ENCODE data around the gene MYO1B. TPM values are rescaled to one million over a fixed set of nuclear protein-coding genes. Genes with fewer than 3 reads are reported as not detected.

MYO1B gene
- total RNA-seq, 1 experiment from 2014 or later, result 43.2 TPM

GRCh38 chr2:191401287-191401686 is 156.1 kb downstream of the MYO1B start:
- Histone ChIP-seq H3K9ac (ENCODE audit: extremely low read depth, insufficient read length, low read length) (no peak overlapping the region), H4K8ac (replicated peaks; ENCODE audit: insufficient read length, low read depth, low read length) (no peak overlapping the region), H3K4me2 (ENCODE audit: insufficient read depth, insufficient read length, low read length) (no peak overlapping the region), H2AK5ac (ENCODE audit: insufficient read length, low read length) (no peak overlapping the region), H4K91ac (ENCODE audit: insufficient read length, low read depth, low read length) (no peak overlapping the region), H3K23ac (ENCODE audit: insufficient read length, low read depth, low read length) (no peak overlapping the region), H3K9me3 (ENCODE audit: control insufficient read depth, low read depth, low read length) (no peaks in the 10 kb centered on the region), H3K4ac (ENCODE audit: low read depth, low read length) (no peak overlapping the region), H3K14ac (ENCODE audit: insufficient read depth, low read length) (no peak overlapping the region), H3K79me2 (ENCODE audit: insufficient read depth, low read length) (no peaks in the 10 kb centered on the region), H2BK20ac (ENCODE audit: low read depth, low read length, poor library complexity, severe bottlenecking) (no peak overlapping the region), H3K18ac (ENCODE audit: insufficient read length, low read depth, low read length) (no peak overlapping the region), H2BK5ac (ENCODE audit: insufficient read length, low read length) (no peak overlapping the region), H3K4me1 (ENCODE audit: insufficient read depth, low read length) (peaks cover 5% of the 10 kb centered on the region; the same call in 1 of the 2 replicates), H4K5ac (ENCODE audit: insufficient read length, low read depth, low read length) (no peak overlapping the region), H3K79me1 (ENCODE audit: insufficient read depth, low read depth, low read length, poor library complexity, severe bottlenecking) (no peaks in the 10 kb centered on the region), H3T11ph (ENCODE audit: low read length) (no peak overlapping the region), H2BK15ac (ENCODE audit: low read depth, low read length) (no peak overlapping the region), H3K27me3 (ENCODE audit: insufficient read depth, low read length) (no peaks in the 10 kb centered on the region), H4K20me1 (ENCODE audit: control insufficient read depth, insufficient read depth, insufficient read length) (no peaks in the 10 kb centered on the region), H3K27ac (ENCODE audit: insufficient read length, low read depth, low read length) (no peak overlapping the region), H2AFZ (ENCODE audit: low read length) (no peak overlapping the region), H2BK12ac (ENCODE audit: insufficient read length, low read depth, low read length) (no peak overlapping the region), H3K56ac (ENCODE audit: insufficient read length, low read depth, low read length) (no peak overlapping the region), H3K23me2 (ENCODE audit: insufficient read length, low read depth, low read length, poor library complexity, severe bottlenecking) (no peaks in the 10 kb centered on the region), H2BK120ac (ENCODE audit: low read depth, low read length, poor library complexity, severe bottlenecking) (no peak overlapping the region)
- WGBS (ENCODE audit: extremely low coverage, insufficient read length, low lambda C conversion rate), result no CpG with 5 or more reads among the region's 1 CpG
- Mint-ChIP-seq H3K4me1 (peaks cover 26% of the 10 kb centered on the region in 2 experiments), H3K4me3 (no peak overlapping the region), H3K27ac (peak overlapping the region in 2 of 3 experiments; percentile 1 to 86; a peak in 1 of 7 replicates), H3K36me3 (ENCODE audit: insufficient read depth in 1 of 3, low read depth in 3 of 3) (peaks cover 26 to 50% (median 47%) of the 10 kb centered on the region in 3 experiments), H3K9me3 (peaks cover 10 to 11% of the 10 kb centered on the region in 2 experiments; a peak in 4 of 5 replicates), H3K27me3 (ENCODE audit: low read depth) (no peaks in the 10 kb centered on the region)
- no peak for DNase-seq
- TF ChIP-seq CTCF (conservative IDR thresholded peaks at IDR 0.05), result no peak

Measured in H9 (cell line).